ENCODE results near the gene LTN1.

DNA sequence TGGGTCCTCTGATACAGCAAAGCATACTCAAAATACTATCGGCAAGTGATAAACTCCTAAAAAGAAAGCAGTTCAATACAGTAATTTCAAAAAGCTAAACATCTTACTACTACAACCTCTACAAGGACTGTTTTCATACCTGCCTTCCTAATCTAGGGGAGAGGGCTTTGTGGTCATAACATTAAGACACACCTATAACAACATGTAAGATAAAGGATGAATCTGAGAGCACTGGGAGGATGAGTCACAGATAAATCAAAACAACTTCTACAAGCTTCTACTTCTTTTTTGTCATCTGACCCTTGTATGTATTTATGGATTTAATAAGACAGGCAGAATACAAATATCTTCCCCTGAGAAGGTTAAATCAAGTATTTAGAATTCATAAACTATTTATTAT, 40.0 kb downstream of the LTN1 start:
- TF ChIP-seq, protein P1, sequence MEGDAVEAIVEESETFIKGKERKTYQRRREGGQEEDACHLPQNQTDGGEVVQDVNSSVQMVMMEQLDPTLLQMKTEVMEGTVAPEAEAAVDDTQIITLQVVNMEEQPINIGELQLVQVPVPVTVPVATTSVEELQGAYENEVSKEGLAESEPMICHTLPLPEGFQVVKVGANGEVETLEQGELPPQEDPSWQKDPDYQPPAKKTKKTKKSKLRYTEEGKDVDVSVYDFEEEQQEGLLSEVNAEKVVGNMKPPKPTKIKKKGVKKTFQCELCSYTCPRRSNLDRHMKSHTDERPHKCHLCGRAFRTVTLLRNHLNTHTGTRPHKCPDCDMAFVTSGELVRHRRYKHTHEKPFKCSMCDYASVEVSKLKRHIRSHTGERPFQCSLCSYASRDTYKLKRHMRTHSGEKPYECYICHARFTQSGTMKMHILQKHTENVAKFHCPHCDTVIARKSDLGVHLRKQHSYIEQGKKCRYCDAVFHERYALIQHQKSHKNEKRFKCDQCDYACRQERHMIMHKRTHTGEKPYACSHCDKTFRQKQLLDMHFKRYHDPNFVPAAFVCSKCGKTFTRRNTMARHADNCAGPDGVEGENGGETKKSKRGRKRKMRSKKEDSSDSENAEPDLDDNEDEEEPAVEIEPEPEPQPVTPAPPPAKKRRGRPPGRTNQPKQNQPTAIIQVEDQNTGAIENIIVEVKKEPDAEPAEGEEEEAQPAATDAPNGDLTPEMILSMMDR (IDR thresholded peaks at IDR 0.05; ENCODE audit: insufficient read depth, low read length, poor library complexity, severe bottlenecking), result no peak
- no peak for TF ChIP-seq EZH2phosphoT487 (conservative IDR thresholded peaks at IDR 0.05; ENCODE audit: low read length)

All from SU-DHL-6 (cell line).